Measurements from ENCODE around the gene ADH5.
"Not testable (repeated sequence)": the region's sequence is repeated elsewhere in the genome, so short reads cannot be mapped to it uniquely, and the experiment has no call there.

ADH5 gene

GRCh38 chr4:99084595-99084994 lies 4.0 kb downstream of the ADH5 start:
- DNase-seq (ENCODE audit: low read depth): no peak

- no peak for DNase-seq (ENCODE audit: low read depth)
Observed at GRCh38 chr4:99082192-99082591, 6.4 kb downstream of the ADH5 start.

- DNase-seq (ENCODE audit: low read depth): not testable (repeated sequence)
Observed at GRCh38 chr4:99080869-99081268, 7.7 kb downstream of the ADH5 start.

GRCh38 chr4:99079625-99080295 lies 8.8 kb downstream of the ADH5 start:
- no peak for DNase-seq (ENCODE audit: low read depth)

GRCh38 chr4:99078931-99079624 lies 9.5 kb downstream of the ADH5 start:
- DNase-seq (ENCODE audit: low read depth): no peak

GRCh38 chr4:99078336-99078735 lies 10.3 kb downstream of the ADH5 start:
- DNase-seq (ENCODE audit: low read depth): no peak

- no peak for DNase-seq (ENCODE audit: low read depth)
Observed at GRCh38 chr4:99077177-99077576, 11.4 kb downstream of the ADH5 start.

- no peak for DNase-seq (ENCODE audit: low read depth)
Observed at GRCh38 chr4:99076292-99076976, 12.2 kb downstream of the ADH5 start.

GRCh38 chr4:99074816-99075215 lies 13.8 kb downstream of the ADH5 start:
- no peak for DNase-seq (ENCODE audit: low read depth)

- no peak for DNase-seq (ENCODE audit: low read depth)
Observed at GRCh38 chr4:99071159-99071558, 17.4 kb downstream of the ADH5 start.

GRCh38 chr4:99067617-99068016 lies 21.0 kb downstream of the ADH5 start:
- no peak for DNase-seq (ENCODE audit: low read depth)

GRCh38 chr4:99065521-99065920 lies 23.1 kb downstream of the ADH5 start:
- not testable (repeated sequence) for DNase-seq (ENCODE audit: low read depth)

- DNase-seq (ENCODE audit: low read depth): no peak
Observed at GRCh38 chr4:99062120-99062519, 26.5 kb downstream of the ADH5 start.

- DNase-seq (ENCODE audit: low read depth): no peak
Observed at GRCh38 chr4:99061048-99061700, 27.4 kb downstream of the ADH5 start.

- no peak for DNase-seq (ENCODE audit: low read depth)
Observed at GRCh38 chr4:99059550-99059949, 29.0 kb downstream of the ADH5 start.

GRCh38 chr4:99058228-99058627 lies 30.4 kb downstream of the ADH5 start:
- no peak for DNase-seq (ENCODE audit: low read depth)

GRCh38 chr4:99054428-99054994 lies 34.1 kb downstream of the ADH5 start:
- DNase-seq (ENCODE audit: low read depth): no peak

- DNase-seq (ENCODE audit: low read depth): no peak
Observed at GRCh38 chr4:99052902-99053301, 35.7 kb downstream of the ADH5 start.

- DNase-seq (ENCODE audit: low read depth): no peak
Observed at GRCh38 chr4:99047710-99048109, 40.9 kb downstream of the ADH5 start.

GRCh38 chr4:99043346-99043745 lies 45.2 kb downstream of the ADH5 start:
- no peak for DNase-seq (ENCODE audit: low read depth)

- DNase-seq (ENCODE audit: low read depth): no peak
Observed at GRCh38 chr4:99038213-99038612, 50.4 kb downstream of the ADH5 start.

- DNase-seq (ENCODE audit: low read depth): no peak
Observed at GRCh38 chr4:99033956-99034355, 54.6 kb downstream of the ADH5 start.

All from activated T-helper 9 cell treated with anti-CD3 and anti-CD28 coated beads, Interleukin-2, amount 50 U/mL, for 16 hours (primary cell).